Measurements from ENCODE around the gene AOC1. TPM values are rescaled to one million over a fixed set of nuclear protein-coding genes. Genes with fewer than 3 reads are reported as not detected.

AOC1 gene
- polyA plus RNA-seq, 2 of the 4 experiments (the other 2 are of a cell fraction): not detected

DNA sequence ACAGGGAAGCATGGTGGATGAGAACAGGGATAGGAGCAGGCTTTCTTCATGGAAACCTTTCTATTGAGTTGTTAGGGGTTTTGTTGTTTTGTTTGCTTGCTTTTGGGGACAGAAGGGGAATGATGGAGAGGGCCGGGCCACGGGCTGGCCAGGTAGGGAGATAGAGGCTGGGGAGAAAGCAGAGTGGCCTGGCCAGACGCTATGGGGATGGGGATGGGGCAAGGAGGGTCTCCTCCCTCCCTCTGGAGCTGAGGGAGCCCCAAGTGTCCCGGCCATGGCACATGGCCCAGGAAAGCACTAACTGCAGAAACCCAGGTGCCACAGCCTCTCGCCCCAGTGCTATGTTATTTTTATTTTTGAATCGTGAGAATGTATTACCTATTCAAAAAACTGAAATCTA is 10.0 kb downstream of the AOC1 start:
- ChIA-PET POLR2A (no interaction called here), CTCF (no interaction called here)
- H3K4me3 ChIP-seq: no peak overlapping the region
- WGBS (ENCODE audit: missing lambda C conversion rate): 3% methylated on average over 6 of the region's 6 CpGs
- no peak overlapping the region for H3K27ac ChIP-seq
- FAIRE-seq (no peak), ATAC-seq (no peak), DNase-seq (ENCODE audit: low read depth in 1 of 2, low spot score in 1 of 2) (no peak)
- H3K9me3 ChIP-seq: peaks cover 6% of the 10 kb centered on the region; the same call in 1 of the 3 replicates
- H3K4me2 ChIP-seq: no peak overlapping the region
- H3K4me1 ChIP-seq: no peaks in the 10 kb centered on the region
- TF ChIP-seq FOSL2 (IDR thresholded peaks at IDR 0.05) (no peak), FOSL2 (CRISPR knock-in tag; IDR thresholded peaks at IDR 0.05) (no peak), HOXA7 (CRISPR knock-in tag; IDR thresholded peaks at IDR 0.05) (no peak), NR3C1 (IDR thresholded peaks at IDR 0.05) (no peak), MYC (IDR thresholded peaks at IDR 0.05; ENCODE audit: borderline replicate concordance, low read length) (no peak), RCOR1 (IDR thresholded peaks at IDR 0.05; ENCODE audit: low read depth, low read length) (no peak)
- TF ChIP-seq, protein P1, sequence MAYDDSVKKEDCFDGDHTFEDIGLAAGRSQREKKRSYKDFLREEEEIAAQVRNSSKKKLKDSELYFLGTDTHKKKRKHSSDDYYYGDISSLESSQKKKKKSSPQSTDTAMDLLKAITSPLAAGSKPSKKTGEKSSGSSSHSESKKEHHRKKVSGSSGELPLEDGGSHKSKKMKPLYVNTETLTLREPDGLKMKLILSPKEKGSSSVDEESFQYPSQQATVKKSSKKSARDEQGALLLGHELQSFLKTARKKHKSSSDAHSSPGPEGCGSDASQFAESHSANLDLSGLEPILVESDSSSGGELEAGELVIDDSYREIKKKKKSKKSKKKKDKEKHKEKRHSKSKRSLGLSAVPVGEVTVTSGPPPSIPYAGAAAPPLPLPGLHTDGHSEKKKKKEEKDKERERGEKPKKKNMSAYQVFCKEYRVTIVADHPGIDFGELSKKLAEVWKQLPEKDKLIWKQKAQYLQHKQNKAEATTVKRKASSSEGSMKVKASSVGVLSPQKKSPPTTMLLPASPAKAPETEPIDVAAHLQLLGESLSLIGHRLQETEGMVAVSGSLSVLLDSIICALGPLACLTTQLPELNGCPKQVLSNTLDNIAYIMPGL (CRISPR knock-in tag; IDR thresholded peaks at IDR 0.05; ENCODE audit: borderline replicate concordance): no peak
- TF ChIP-seq, protein P2, sequence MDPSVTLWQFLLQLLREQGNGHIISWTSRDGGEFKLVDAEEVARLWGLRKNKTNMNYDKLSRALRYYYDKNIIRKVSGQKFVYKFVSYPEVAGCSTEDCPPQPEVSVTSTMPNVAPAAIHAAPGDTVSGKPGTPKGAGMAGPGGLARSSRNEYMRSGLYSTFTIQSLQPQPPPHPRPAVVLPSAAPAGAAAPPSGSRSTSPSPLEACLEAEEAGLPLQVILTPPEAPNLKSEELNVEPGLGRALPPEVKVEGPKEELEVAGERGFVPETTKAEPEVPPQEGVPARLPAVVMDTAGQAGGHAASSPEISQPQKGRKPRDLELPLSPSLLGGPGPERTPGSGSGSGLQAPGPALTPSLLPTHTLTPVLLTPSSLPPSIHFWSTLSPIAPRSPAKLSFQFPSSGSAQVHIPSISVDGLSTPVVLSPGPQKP (IDR thresholded peaks at IDR 0.05; ENCODE audit: low read depth, low read length): no peak
- TF ChIP-seq, protein P3, sequence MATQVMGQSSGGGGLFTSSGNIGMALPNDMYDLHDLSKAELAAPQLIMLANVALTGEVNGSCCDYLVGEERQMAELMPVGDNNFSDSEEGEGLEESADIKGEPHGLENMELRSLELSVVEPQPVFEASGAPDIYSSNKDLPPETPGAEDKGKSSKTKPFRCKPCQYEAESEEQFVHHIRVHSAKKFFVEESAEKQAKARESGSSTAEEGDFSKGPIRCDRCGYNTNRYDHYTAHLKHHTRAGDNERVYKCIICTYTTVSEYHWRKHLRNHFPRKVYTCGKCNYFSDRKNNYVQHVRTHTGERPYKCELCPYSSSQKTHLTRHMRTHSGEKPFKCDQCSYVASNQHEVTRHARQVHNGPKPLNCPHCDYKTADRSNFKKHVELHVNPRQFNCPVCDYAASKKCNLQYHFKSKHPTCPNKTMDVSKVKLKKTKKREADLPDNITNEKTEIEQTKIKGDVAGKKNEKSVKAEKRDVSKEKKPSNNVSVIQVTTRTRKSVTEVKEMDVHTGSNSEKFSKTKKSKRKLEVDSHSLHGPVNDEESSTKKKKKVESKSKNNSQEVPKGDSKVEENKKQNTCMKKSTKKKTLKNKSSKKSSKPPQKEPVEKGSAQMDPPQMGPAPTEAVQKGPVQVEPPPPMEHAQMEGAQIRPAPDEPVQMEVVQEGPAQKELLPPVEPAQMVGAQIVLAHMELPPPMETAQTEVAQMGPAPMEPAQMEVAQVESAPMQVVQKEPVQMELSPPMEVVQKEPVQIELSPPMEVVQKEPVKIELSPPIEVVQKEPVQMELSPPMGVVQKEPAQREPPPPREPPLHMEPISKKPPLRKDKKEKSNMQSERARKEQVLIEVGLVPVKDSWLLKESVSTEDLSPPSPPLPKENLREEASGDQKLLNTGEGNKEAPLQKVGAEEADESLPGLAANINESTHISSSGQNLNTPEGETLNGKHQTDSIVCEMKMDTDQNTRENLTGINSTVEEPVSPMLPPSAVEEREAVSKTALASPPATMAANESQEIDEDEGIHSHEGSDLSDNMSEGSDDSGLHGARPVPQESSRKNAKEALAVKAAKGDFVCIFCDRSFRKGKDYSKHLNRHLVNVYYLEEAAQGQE (IDR thresholded peaks at IDR 0.05): no peak

DNA sequence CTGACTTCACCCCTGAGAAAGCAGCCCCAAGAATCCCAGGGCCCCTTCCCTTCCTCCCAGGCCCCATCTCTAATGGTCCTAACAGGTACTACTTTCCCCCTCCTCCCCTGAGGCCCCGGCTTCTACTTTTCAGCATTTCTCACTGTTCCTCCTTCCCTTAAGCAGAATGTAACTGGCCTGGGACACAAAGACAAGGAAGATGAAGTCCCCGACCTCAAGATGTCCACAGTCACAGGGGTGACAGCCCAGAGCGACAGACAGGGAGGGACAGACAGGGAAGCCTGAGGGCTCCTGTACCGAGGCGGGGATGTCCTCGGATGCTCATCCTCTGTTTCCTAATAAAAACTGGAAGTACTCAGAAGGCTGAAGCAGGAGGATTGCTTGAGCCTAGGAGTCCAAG is 11.6 kb downstream of the AOC1 start:
- H3K4me3 ChIP-seq: no peak overlapping the region
- no peak for TF ChIP-seq RARB (CRISPR knock-in tag; IDR thresholded peaks at IDR 0.05)
- TF ChIP-seq FOSB (CRISPR knock-in tag; IDR thresholded peaks at IDR 0.05): no peak
- no peak for TF ChIP-seq NPAS2 (CRISPR knock-in tag; IDR thresholded peaks at IDR 0.05; ENCODE audit: borderline replicate concordance)
- TF ChIP-seq CHD4 (IDR thresholded peaks at IDR 0.05; ENCODE audit: borderline replicate concordance): no peak
- TF ChIP-seq HOXB5 (CRISPR knock-in tag; IDR thresholded peaks at IDR 0.05): no peak
- TF ChIP-seq MAFK (IDR thresholded peaks at IDR 0.05; ENCODE audit: partially characterized antibody): no peak
- TF ChIP-seq HES2 (IDR thresholded peaks at IDR 0.05): no peak
- no peak for TF ChIP-seq TFCP2L1 (CRISPR knock-in tag; IDR thresholded peaks at IDR 0.05)
- TF ChIP-seq KDM5A (IDR thresholded peaks at IDR 0.05): no peak
- TF ChIP-seq MAX (IDR thresholded peaks at IDR 0.05): no peak
- TF ChIP-seq CEBPB (IDR thresholded peaks at IDR 0.05): no peak
- no peak for TF ChIP-seq SMC3 (IDR thresholded peaks at IDR 0.05)
- TF ChIP-seq, protein P4, sequence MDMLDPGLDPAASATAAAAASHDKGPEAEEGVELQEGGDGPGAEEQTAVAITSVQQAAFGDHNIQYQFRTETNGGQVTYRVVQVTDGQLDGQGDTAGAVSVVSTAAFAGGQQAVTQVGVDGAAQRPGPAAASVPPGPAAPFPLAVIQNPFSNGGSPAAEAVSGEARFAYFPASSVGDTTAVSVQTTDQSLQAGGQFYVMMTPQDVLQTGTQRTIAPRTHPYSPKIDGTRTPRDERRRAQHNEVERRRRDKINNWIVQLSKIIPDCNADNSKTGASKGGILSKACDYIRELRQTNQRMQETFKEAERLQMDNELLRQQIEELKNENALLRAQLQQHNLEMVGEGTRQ (IDR thresholded peaks at IDR 0.05): no peak
- TF ChIP-seq HDAC2 (IDR thresholded peaks at IDR 0.05): no peak
- TF ChIP-seq NR3C1 (IDR thresholded peaks at IDR 0.05): no peak
- TF ChIP-seq RNF2 (IDR thresholded peaks at IDR 0.05; ENCODE audit: borderline replicate concordance, low read depth): no peak
- TF ChIP-seq MAZ (IDR thresholded peaks at IDR 0.05; ENCODE audit: borderline replicate concordance, low read depth, low read length): no peak
- TF ChIP-seq CBX8 (IDR thresholded peaks at IDR 0.05): no peak
- TF ChIP-seq ZFP36 (IDR thresholded peaks at IDR 0.05; ENCODE audit: borderline replicate concordance, partially characterized antibody): no peak
- POLR2A ChIA-PET: no interaction called here
- 30% methylated on average over 6 of the region's 6 CpGs for WGBS (ENCODE audit: missing lambda C conversion rate)
- no peak overlapping the region for H3K4me2 ChIP-seq
- peaks cover 6% of the 10 kb centered on the region; the same call in 1 of the 3 replicates for H3K9me3 ChIP-seq
- DNase-seq (ENCODE audit: low read depth in 1 of 2, low spot score in 1 of 2) (no peak), ATAC-seq (no peak), FAIRE-seq (no peak)
- CTCF ChIA-PET: no interaction called here
- H3K27ac ChIP-seq: no peak overlapping the region
- no peaks in the 10 kb centered on the region for H3K4me1 ChIP-seq

Measured in A549 (cell line).